Hematopoietic multipotent progenitor cell treated with erythropoietin and hydrocortisone succinate and interleukin-3 and kit ligand, for 17 days (in vitro differentiated cells): ENCODE results near the gene IFFO2.

Experiments
- DNase-seq: peaks from one replicate; pipeline ENCODE4 v3.0.0-alpha.2; 2015; ENCODE audit warnings: low spot score

IFFO2 gene

DNA sequence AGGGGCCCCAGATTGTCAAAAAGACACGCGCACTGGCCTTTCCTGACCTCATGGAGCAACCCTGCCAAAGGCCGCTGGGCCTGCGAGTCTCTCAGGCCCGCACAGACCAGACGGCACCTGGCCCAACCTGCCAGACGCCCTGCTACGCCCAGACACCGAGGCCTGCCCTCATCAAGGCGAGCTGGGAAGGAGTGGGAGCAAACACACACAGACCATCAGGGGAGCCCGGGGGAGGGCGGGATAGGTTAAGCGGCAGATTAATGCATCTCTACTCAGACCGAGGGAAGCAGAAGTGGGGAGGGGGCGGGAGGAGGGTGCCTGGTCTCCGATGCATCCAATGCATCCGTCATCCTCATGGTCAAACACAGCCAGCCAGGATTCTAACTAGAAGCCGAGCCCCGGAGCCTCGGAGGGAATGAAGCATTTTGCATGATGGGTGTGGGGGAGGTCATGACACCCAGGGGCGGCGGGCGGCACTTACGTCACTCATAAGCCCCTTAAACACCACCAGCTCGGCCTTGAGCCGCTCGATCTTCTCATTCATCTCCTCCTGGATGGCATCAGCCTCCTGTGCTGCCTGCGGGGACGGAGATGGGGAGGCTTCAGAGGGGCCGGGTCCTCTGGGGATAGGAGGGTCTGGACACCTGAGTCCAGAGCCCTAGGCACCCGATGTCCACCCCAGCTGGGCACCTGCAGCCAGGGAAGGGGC is 37.1 kb downstream of the IFFO2 start:
- no peak for DNase-seq

DNA sequence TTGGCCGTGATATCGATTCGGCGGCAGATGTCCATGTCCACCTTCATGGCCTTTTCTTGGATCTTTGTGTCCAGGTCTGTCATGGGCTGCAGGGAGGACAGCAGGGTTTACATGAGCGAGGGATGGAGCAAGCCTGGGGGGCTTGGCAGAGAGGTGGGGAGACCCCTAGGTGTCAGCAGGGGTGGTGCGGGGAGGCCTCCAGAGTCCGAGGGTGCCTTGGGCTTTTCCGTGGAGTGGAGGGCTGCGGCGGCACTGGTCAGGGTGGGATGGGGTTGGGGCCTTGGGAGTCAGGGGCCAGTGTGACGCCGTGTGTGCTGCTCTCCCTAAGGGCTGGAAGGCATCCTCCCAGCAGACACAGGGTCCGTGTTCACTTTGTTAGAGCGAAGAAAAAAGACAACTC is 38.1 kb downstream of the IFFO2 start:
- DNase-seq, result no peak

DNA sequence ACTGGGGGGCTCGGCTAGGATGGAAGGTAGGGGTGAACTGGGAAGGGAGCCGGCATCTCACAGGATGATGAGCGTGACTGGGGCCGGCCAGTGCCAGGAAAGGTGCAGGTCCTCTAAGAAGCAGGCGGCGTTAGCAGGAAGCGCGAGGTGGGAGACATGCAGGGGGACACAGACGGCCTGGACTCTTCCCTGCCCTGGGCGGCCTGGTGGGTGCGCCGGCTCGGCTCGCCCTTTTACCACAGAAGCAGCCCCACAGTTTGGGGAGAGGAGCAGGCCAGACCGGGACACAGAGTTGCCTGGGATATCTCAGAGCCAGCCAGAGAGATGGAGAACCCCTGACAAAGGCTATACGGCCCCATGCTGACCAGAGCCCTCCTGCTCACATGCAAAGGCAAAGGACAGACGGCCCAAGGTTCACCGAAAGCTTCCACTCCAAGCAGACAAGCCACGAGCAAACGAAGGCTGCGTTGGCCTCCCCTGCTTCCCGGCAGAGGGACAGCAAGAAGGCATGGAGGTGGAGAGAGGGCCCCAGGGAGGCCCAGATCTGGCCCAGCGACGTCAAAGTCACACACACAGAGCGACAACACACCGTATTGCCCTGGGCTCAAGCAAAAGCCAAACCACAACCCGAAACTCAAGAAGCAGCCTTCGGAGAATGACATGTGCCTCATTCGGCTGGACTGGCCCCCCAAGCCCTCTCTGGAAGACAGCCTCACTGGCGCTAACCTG is 39.2 kb downstream of the IFFO2 start:
- DNase-seq, result no peak

DNA sequence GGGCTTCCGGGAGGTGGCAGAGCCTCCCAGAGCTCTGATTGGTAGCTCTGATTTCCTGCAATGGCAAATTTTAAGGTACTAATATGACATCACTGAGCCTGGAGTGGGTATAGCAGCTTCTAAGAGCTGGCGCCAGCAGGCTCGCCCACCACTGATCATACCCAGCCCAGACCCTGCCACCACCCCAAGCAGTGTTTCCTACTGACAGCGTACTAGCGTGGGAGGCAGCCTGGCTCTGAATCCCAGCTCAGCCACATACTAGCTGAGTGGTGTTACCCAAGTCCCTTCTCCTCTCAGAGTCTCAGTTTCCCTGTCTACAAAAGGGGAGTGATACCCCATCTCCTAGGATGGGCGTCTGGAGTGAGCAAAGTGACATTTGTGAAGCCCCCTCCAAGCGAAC is 41.1 kb downstream of the IFFO2 start:
- no peak for DNase-seq

DNA sequence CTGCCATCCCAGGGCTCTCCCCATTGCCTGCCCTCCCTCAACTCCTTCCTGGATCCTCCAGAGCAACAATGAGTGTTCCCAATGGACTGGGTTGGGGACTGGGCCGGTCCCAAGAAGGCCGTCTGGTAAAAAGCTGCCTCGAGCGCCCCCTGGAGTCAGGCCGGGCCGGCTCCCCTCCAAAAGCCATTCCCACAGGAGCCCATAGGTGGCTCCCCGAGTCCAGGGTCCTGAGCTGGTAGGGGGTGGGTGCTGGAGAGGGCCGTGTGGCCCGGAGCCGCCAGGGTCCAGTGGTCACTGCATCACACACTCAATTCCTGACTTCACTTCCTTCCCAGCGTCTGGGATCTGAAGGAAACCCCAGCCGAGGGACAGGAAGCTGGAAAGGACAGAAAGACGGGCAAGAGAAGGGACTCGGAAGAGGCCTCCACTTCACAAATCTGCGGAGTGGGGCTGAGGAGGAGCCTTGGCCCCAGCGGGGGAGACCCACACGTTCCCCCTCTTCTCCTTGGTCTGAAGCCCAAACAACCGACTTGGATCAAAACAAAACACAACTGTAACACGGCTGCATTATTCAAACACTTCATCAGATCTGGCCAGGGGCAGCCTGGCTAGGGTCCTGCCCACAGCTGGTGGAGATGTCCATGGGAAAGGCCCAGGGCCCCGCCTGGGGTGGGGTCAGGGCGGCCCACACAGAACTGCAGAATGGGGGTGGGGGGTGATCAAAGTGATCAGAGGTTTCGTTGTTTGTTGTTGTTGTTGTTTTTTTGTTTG is 43.2 kb downstream of the IFFO2 start:
- DNase-seq, result peak; percentile 71

DNA sequence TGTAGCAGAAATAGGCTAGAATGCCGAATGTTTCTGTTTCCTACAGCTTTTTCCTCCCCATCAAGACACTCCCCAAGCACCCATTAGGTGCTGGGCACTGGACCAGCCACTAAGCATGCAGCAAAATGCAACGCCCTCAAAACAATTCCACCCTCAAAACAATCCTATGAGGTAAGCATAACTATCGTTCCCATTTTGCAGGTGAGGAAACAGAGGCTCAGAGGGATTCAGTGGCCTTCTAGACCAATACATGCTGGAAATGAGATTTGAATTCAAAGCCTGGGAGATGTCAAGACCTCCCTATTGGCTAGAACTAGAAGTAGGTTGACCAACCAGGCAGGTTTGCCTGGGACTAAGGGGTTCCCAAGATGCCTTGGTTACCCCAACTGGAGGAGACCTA is 43.9 kb downstream of the IFFO2 start:
- DNase-seq, result no peak

DNA sequence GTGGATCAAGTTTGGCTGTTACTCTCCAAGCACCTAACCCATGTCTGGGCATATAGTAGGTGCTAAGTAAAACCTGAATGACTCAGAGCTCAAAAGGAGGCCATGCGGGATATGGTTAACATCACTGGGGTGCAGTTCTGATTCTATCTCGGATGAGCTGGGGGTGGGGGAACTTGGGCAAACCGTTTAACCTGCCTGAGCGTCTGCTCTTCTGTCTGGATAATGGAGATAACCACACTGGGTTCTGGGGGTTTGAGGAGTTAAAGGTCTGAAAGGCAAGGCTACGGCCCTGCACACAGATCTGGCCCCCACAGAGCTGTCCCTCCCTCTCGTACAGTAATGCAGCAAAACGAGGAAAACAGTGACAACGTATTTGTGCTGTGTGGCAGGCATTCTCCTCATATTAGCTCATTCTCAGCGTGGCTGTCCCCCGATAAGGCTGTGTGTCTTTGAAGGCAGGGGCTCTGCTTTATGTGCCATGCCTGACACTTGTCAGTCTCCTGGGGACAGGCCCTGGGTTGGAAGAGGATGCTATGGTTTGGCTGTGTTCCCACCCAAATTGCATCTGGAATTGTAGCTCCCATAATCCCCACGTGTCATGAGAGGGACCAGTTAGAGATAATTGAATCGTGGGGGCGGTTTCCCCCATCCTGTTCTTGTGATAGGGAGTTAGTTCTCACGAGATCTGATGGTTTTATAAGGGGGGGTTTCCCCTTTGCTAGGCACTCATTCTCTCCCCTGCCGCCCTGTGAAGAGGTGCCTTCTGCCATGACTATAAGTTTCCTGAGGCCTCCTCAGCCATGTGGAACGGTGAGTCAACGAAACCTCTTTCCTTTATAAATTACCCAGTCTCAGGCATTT is 47.3 kb downstream of the IFFO2 start:
- DNase-seq, result peak; percentile 43

DNA sequence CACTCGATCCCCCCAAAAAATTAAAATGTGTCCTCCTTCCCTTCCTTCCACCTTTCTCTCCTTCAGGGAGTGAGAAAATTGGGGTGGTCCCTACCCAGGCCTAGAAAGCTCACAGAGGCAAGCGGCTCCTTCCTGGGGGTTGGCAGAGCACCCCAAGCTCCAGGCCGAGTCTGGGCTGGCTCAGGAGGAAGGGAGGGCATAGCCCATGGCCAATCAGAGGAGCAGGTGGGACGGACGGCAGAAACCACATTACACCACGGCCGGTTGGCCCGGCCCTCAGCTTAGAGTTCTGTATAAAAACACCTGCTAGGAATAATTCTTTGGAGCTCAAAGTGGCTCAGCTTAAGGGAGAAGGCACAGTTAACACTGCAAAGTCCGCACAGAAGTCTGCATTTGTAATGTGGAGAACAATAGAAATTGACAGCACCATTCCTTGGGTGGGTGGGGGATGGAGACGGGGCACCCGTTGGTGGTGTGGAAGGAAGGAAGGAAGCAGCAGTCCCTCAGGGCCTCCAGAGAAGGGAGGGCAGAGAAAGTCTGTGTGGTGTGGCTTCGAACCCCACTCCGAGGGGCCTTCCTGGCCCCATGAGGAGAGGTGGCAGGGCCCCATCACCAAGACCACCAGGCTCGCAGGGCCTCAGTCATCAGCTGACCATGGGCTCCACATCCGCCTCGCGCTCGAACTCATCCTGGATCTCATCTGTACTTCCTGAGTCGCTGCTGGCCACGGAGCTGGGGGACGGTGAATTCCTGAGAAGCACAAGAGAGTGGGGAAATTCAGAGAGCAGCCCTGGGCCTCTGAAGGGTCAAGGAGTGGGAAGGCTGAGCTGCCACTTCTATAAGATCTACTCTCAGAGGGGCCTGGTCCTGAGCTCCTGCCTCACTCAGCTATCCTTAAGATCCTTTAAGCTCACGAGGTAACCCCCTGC is 48.3 kb downstream of the IFFO2 start:
- DNase-seq, result peak; percentile 58

DNA sequence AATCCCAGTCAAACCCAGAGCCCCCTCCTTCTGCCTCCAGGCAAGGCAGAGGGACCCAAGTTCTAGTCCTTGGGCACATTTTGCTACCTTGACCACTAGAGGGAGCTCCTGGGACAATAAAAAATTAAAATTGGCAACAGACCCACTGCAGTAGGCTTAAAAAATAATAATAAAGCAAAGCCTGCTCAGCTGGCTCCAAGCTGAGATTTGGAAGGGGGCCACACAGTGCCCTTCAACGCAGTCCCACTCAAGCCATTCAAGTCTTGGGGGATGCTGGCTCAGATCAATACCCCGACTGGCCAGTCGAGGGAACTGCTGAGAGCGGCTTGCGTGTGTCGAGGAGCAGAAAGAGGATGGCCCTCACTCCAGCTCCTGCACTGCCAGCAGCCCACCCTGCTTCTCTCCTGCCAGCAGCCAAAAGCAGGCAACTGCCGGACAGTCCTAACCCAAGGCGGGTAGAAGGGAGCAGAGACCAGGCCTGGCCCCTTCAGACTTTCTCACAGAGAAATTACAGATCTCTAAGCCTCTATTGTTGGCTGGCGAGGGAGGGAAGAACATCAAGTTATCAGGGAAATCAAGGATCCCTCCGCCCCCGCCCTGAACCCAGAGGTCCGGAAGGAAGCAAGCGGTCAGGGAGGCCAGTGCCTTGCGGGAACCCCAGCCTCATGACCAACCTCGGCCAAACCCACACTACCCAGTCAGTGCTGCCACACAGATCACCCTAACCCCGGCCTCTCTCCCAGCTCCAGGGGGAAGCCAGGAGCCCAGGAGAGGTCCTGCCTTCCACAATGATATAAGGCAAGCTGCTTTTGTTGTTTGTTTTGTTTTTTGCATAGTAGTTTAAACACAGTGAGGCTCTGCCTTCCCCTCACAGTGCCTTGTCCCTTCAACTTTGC is 49.2 kb downstream of the IFFO2 start:
- DNase-seq, result peak; percentile 87

DNA sequence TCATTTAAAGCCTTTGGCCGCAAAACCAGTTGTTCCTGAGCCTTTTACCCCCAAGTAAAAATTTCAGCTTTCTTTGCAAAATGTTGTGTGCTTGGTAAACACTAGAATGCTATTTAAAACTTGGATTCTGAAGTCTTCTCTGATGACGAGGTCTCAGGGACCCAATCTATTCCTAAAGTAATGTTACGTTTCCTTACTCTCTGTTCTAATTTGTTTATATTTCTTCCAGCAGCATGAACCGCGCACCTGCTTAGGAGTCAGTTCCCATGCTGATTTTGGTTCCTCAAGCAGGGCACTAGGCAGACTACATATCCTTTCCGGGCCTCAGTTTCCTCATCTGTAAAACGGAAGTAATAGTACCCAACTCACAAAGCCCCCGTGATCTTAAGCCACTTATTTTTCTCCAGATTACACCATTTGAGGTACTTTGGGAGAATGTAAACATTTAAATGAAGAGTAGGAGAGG is 53.2 kb downstream of the IFFO2 start:
- DNase-seq, result no peak

DNA sequence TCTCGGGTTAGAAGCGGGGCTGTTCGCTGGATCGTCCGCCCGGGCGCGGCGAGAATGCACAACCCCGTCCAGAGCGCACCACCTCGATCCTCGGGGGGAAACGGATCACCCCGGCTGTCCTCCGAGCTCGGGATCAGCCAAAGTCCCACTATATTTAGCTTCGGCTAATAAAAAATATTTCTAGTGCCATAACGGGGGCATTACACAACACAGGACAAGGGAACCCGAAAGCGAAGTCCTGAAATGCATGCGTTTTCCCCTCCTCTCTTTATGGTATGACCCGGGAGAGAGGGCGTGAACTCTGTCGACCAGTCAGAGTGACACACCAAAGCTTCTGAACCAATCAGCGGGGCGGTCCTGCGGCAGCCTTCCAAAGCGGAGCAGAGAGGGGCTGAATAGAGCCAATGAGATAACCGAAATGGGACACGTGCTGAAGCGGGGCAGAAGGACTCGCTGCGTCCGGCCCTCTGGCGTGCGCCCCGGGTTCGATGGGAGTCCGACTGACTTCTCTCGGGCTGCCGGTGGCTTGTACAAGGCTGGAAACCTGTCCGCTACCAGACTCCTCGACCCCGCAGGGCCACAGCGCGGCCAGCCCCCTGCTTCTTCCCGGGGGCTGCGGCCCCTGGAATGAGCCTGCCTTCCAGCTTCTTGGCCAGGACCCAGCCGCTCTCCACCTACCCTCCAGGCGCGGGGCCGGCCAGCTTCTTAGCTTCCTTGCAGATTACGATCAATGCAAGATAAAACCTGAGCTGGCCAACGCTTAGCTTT is 53.8 kb downstream of the IFFO2 start, which contains the start of gene ALDH4A1:
ALDH4A1 (minus strand) TSS at position 33 of the 768 bp plus-strand sequence; CDS start at position 1, 32 bp downstream.
- DNase-seq, result peak; percentile 98

DNA sequence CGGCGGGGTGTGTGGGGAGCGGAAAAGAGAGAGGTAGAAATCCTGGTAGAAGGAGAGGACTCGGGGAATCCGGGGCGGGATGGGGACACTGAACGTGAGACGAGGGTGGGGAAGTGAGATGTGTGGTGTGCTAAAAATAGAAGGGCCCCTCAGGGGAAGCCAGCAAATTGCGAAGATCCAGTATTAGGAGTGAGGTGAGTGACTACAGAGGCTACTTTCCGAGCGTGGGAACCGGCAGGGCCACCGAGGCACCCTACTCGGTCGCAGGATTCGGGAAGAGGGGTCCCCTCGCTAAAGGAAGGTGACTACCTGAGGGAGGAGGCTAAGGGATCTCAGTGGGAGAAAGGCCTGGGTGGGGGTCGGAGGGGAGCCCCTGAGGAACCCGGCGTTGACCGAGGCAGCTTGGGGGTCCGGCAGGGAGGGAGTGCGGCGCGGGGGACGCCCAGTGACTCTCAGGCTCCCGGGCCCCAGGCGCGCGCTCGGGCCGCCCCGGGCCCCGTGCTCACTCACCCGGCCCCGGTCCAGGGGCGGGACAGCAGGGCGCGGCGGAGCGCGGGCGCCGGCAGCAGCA is 54.4 kb downstream of the IFFO2 start:
- DNase-seq, result no peak

DNA sequence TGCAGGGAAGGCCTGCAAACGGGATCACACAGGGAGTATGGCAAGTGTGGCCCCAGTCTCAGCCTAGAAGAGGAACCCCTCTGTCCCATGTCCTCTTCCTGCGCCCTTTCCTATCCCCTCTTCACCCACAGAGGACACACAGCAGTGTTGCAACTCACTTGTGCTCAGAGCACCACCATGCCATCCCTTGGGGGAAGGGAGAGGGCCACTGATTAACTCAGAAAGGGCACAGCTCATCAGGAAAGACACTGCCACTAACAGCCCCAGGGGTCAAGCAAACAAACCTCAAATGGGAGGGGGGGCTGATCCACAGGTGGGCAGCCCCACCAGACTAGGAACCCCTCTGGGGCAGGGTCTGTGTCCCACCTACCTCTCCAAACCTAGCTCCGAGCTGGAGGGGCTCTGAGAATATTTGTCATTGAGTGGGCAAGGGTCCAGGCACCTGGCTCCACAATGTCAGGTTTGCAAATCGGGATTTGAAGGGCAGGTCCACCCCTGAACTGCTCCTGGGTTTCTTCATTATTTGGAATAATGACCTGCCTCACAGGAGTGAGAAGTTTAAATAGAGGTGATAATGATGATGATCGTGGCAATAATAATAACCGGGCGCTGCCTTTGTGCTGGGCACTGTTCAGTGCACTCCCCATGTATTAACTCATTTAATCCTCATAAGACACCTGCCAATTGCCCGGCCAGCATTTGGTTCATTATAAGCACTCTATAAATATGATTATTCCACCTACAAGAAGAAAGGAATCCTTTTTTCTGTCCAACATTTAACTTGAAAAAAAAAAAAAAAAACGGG is 55.1 kb downstream of the IFFO2 start:
- DNase-seq, result no peak

DNA sequence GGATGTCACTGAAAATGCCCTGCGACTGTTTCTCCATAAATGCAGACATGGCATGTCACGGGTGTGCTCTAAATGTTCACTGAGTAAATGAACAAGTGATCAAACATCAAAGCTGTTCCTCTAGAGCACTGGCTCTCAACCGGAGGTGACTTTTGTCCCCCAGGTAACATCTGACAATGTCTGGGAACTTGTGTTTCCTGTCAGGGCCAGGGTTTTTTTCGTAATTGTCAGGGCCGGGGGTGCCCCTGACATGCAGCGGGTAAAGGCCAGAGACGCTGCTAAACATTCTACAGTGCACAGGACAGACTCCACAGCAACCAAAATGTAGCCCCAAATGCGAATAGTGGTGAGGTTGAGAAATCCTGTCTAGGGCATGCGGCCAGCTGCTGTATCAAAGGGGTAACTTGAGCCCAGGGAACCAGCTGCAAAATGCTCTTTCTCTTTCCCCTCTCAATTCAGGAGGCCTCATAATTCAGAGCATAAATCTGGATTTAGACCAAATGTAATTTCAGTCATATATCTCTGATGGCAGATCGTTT is 56.1 kb downstream of the IFFO2 start:
- no peak for DNase-seq

DNA sequence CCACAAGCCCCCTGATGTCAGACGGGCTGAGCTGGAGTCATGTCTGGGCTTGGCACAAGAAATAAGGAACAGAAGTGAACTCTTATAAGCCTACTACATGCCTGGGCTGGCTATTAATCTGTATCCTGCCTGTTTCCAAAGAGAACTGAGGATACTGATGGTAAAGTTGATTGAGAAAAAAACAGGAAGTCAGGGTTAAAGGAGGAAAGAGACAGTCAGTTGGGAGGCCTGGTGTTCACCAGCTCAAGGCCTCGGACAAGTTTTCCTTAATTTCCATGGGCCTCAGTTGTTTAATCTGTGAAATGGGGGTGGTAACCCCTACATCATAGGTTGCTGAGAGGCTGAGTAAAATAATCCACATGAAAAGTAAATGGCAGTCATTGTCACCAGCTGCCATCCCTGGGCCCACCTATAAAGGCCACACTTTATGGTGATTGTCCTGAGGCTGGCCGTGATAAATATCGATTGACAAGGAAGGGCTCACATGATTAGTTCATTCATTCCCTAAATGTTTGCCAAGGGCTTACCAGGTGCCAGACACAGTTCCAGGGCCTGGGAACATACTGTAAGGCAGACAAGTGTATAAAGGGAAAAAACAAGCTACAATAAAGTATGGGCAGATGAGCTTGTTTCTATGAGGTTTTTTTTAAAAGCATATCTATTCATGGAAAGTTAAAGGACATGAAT is 57.0 kb downstream of the IFFO2 start:
- no peak for DNase-seq

DNA sequence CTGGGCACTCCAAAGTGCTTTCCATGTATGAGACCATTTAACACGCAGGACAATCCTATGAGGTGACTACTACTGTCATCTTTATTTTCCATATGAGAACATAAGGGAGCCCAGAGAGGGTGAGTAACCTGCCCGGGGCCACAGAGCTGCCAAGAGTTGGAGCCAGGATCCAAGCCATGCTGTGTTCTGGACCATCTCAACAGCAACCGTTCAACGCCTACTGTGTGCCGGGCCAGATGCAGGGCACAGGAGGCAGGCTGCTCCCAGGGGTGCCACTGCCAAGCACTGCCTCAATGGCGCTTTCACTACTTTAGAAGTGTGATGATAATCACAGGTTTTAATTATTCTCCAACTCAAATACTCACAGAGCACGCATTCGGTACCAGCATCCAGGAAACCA is 57.9 kb downstream of the IFFO2 start:
- no peak for DNase-seq

DNA sequence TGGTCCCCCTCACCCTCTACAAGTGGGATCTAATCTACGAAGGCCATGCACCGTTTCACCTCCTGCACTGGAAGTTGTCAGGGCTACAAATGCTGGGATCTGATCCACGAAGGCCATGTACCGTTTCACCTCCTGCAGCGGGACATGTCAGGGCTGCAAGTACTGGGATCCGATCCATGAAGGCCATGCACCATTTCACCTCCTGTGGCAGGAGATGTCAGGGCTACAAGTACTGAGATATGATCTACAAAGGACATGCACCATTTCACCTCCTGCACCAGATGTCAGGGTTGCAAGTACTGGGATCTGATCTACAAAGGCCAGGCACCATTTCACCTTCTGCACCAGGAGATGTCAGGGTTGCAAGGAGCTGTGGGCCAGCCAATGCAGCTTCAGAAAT is 61.2 kb downstream of the IFFO2 start:
- no peak for DNase-seq
